AG10803 (cell line): Measurements from ENCODE around the gene DLGAP1.

Source experiments
- DNase-seq: peaks from one replicate; pipeline ENCODE4 v3.0.0; 2010; ENCODE audit warnings: low read depth
- H3K4me3 ChIP-seq: 2 replicates; pipeline ENCODE4 v1.5.1; 2011; ENCODE audit warnings: mild to moderate bottlenecking, low read length, control low read depth
- TF ChIP-seq, protein P1 (sequence below): conservative IDR thresholded peaks from 2 replicates; pipeline ENCODE4 v1.5.1; 2011; ENCODE audit warnings: mild to moderate bottlenecking, low read length, control low read depth, inconsistent platforms

Gene DLGAP1

DNA sequence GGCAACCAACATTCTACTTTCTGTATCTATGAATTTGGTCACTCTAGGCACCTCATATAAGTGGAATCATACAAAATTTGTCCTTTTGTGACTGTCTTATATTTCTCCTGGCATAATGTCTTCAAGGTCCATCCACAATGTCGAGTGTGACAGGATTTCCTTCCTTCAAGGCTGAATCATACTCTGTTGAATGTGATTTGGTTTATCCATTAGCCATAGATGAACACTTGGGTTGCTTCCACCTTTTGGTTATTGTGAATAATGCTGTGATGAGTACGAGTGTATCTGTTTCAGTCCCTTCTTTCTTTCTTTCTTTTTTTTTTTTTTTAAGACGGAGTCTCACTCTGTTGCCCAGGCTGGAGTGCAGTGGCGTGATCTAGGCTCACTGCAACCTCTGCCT, 693.8 kb downstream of the DLGAP1 start:
- no peak for DNase-seq

DNA sequence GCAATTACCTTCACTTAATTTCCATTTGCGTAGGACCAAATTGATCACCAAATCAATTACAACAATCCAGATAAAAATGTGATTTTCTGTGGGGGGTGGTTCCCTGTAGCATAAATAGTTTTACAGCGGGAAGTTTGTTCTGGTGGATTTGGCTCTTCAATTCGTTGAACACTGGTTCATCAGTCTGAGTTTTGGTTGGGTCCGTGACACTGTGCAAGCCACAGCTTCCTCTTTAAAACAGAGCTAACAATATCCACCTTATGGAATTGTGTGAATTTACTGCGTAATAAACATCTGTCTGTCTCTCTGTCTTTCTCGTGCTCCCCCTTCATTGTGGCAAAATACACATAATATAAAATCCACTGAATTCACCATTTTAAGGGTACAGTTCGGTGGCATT, 694.4 kb downstream of the DLGAP1 start:
- DNase-seq = no peak
- no peak overlapping the region for H3K4me3 ChIP-seq
- TF ChIP-seq, protein P1, sequence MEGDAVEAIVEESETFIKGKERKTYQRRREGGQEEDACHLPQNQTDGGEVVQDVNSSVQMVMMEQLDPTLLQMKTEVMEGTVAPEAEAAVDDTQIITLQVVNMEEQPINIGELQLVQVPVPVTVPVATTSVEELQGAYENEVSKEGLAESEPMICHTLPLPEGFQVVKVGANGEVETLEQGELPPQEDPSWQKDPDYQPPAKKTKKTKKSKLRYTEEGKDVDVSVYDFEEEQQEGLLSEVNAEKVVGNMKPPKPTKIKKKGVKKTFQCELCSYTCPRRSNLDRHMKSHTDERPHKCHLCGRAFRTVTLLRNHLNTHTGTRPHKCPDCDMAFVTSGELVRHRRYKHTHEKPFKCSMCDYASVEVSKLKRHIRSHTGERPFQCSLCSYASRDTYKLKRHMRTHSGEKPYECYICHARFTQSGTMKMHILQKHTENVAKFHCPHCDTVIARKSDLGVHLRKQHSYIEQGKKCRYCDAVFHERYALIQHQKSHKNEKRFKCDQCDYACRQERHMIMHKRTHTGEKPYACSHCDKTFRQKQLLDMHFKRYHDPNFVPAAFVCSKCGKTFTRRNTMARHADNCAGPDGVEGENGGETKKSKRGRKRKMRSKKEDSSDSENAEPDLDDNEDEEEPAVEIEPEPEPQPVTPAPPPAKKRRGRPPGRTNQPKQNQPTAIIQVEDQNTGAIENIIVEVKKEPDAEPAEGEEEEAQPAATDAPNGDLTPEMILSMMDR = no peak

More for the DNA sequence above, 693.8 kb downstream of the DLGAP1 start:
- TF ChIP-seq, protein P1 = no peak
- no peak overlapping the region for H3K4me3 ChIP-seq

DNA sequence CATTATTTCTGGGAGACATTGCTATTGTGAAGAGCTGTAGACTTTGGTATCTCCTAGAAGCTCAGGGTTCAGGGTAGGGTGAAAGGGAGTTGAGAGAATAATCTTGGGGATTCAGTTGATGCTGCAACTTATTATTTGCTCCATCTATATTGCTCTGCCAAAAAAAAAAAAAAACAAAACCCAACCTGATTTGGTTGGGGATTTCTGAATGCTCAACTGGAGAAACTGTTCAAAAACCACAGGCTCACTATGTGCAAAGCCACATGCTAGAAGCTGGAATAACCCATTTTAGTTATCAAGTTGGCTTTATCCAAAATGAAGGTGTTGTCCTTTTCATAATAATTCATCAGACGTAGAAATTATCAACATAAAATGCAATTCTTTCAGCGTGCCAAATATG, 696.0 kb downstream of the DLGAP1 start:
- no peak overlapping the region for H3K4me3 ChIP-seq
- TF ChIP-seq, protein P1 = no peak
- no peak for DNase-seq

DNA sequence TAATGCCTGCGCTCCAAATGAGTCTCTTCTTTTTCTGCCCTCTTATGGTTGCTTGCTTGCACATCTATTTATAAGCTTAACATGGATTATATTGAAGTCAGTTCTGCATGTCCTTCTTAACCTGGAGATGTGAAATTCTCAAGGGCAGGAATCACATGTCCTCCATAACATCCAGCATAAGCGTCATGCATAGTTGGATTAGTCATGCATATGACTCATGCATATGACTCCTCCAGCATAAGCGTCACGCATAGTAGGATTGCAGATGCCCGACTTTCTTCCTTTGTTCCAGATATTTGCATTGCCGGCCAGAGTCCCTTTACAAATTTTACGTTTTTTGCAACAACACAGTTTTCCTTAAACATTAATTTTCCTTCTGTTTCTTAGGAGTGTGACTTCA, 696.6 kb downstream of the DLGAP1 start:
- H3K4me3 ChIP-seq = no peak overlapping the region
- peak; percentile 14 for DNase-seq
- TF ChIP-seq, protein P1 = no peak

DNA sequence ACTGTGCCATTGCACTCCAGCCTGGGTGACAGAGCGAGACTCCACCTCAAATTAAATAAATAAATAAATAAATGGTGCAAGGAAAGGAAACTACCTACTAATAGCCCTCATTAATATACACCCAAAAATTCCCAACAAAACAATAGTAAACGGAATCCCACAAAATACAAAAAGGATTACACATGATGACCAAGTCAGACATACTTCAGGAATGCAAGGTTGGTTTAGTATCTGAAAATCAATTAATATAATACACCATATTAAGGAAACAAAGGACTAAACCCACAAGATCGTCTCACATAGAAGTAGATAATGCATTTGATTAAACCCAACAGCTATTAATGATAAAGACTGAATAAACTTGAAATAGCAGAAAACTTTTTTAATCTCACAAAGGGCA, 697.7 kb downstream of the DLGAP1 start:
- no peak for DNase-seq
- TF ChIP-seq, protein P1 = no peak
- no peak overlapping the region for H3K4me3 ChIP-seq

DNA sequence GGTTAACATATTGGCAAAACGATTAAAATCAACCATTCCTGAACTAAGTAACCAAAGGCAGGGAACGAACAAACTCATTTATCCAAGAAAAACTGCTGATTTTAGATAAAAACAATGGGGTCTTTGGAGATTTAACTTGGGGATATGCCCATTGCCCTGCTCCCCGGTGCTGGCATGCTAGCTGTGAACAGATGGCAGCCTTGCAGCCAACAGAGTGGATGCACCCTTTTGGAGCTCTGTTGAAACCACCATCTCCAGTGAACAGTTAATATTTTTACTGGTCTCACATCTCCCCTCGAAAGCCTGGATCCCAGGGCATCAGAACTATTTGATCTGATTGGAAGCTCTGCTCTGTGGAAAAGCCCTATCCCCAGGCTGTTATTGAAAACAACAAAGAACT, 702.0 kb downstream of the DLGAP1 start:
- no peak for DNase-seq
- no peak overlapping the region for H3K4me3 ChIP-seq
- TF ChIP-seq, protein P1 = no peak

DNA sequence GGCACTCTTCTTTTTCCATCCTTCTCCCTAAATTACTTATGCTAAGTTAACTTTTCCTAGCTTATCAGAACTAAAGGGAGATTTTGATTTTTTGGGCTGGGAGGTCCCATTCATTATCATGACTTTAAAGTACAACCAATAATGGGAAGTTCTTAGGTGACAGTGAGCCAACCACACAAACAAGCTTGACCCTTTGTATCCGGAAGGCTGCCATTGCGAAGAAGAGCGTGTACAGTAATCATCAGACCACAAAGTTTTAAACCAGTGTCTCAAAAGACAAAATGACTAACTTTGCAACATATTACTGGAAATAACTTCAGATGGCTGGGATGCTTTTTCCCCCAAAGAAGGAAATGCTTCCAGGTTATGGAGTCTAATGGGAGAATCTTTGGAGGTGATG, 707.0 kb downstream of the DLGAP1 start:
- TF ChIP-seq, protein P1 = no peak
- no peak for DNase-seq
- no peak overlapping the region for H3K4me3 ChIP-seq
